Spinal cord (tissue), 10 donors: Measurements from ENCODE around the gene PPP1R9B. TPM values are rescaled to one million over a fixed set of nuclear protein-coding genes. Genes with fewer than 3 reads are reported as not detected.

Source experiments
- DNase-seq, 6 donors: peaks; one replicate each; pipeline versions ENCODE4 v3.0.0 to v3.0.0-alpha.2; 2013 to 2015; ENCODE audit warnings: low spot score in 6 of 6, low read depth in 4 of 6
- H3K27ac ChIP-seq: one replicate; pipeline ENCODE4 v1.5.1; 2013; ENCODE audit warnings: low read depth, low read length, control low read depth
- H3K27me3 ChIP-seq: one replicate; pipeline ENCODE4 v1.6.1; 2013; ENCODE audit warnings: low read length; ENCODE audit not compliant: control insufficient read depth, insufficient read depth
- H3K36me3 ChIP-seq: one replicate; pipeline ENCODE4 v1.6.1; 2013; ENCODE audit warnings: low read length; ENCODE audit not compliant: control insufficient read depth, insufficient read depth
- H3K4me1 ChIP-seq: one replicate; pipeline ENCODE4 v1.6.1; 2013; ENCODE audit warnings: low read length; ENCODE audit not compliant: control insufficient read depth, insufficient read depth
- H3K4me3 ChIP-seq: one replicate; pipeline ENCODE4 v1.5.1; 2013; ENCODE audit warnings: low read depth, low read length, control low read depth
- H3K9me3 ChIP-seq: one replicate; pipeline ENCODE4 v1.6.1; 2013; ENCODE audit warnings: low read length; ENCODE audit not compliant: control insufficient read depth, insufficient read depth
- WGBS: methylation state at CpG from one replicate; pipeline ENCODE4 v1.1.5; 2013; ENCODE audit warnings: missing lambda C conversion rate; ENCODE audit not compliant: insufficient coverage; 5-methylcytosine and 5-hydroxymethylcytosine counted together
- polyA plus RNA-seq, 2 donors: library from polyadenylated mRNA; unstranded; fragments of 120-200 nt; gene quantifications; one replicate each; pipeline ENCODE4 v1.2.1, GENCODE V29; 2013; ENCODE audit not compliant: insufficient read length in 2 of 2
- total RNA-seq, 2 donors: library from RNA; depleted of rRNA in 1 of 2; stranded (reverse); fragments of 120-200 nt in 1 of 2; fragments of >200 nt in 1 of 2; gene quantifications; one replicate each; pipeline versions ENCODE4 v1.2.3 to v1.2.4, GENCODE V29; 2013 to 2014
- donor health status: healthy.

Gene PPP1R9B
- total and polyA plus RNA-seq, 4 donors = 23.7 to 102 (median 71.2) TPM

- H3K27me3 ChIP-seq = no peaks in the 10 kb centered on the region
- no peaks in the 10 kb centered on the region for H3K9me3 ChIP-seq
- H3K27ac ChIP-seq = peak overlapping the region; percentile 57
- peaks cover 67% of the 10 kb centered on the region for H3K4me1 ChIP-seq
- DNase-seq = no peak
- 72% methylated on average over 6 of the region's 6 CpGs for WGBS
- no peak overlapping the region for H3K4me3 ChIP-seq
- H3K36me3 ChIP-seq = peaks cover 86% of the 10 kb centered on the region
These were observed 6.1 kb downstream of the PPP1R9B start for GRCh38 chr17:50144355-50144754.

DNA sequence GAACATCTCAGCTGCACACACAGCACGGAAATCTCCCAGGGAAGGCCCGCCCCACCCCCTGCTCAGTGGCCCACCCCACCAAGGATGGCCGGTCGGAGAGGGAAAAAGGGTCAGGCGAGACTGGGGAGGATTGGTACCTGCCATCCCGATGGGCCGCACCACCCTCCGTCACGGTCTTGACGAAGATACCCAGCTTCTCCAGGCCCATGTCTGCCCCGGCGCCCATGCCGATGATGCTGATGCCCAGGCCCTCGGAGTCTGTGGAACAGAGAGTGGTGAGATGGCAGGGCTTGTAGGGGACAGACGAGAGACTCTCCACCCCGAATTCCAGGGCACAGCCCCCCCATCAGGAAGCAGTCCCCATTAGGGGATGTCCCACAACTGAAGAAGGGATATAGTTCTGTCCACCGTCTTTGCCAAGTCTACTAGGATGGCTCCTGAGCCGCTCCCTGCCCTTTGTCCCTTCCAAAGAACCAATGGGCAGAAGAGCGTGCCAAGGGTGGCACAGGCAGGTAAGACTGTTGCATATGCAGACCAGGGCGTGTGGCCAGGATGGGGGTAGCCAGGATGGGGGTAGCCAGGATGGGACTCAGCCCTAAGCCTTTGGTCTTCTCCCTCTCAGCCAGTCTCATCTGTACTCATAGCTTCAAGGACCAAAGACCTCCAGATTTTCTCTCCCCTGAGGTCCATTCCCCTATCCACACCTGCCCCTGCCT, 6.9 kb downstream of the PPP1R9B start:
- H3K4me1 ChIP-seq = peaks cover 61% of the 10 kb centered on the region
- no peak overlapping the region for H3K27ac ChIP-seq
- 74% methylated on average over 4 of the region's 20 CpGs for WGBS
- no peak for DNase-seq
- no peaks in the 10 kb centered on the region for H3K27me3 ChIP-seq
- peaks cover 91% of the 10 kb centered on the region for H3K36me3 ChIP-seq
- H3K9me3 ChIP-seq = no peaks in the 10 kb centered on the region
- no peak overlapping the region for H3K4me3 ChIP-seq

GRCh38 chr17:50141745-50142110, 8.7 kb downstream of the PPP1R9B start:
- no peak for DNase-seq
- no peak overlapping the region for H3K27ac ChIP-seq
- WGBS = 79% methylated on average over 6 of the region's 8 CpGs
- no peaks in the 10 kb centered on the region for H3K9me3 ChIP-seq
- no peak overlapping the region for H3K4me3 ChIP-seq
- H3K36me3 ChIP-seq = peaks cover 99% of the 10 kb centered on the region
- peaks cover 43% of the 10 kb centered on the region for H3K4me1 ChIP-seq
- no peaks in the 10 kb centered on the region for H3K27me3 ChIP-seq

GRCh38 chr17:50141026-50141744, 9.3 kb downstream of the PPP1R9B start:
- H3K4me1 ChIP-seq = peaks cover 37% of the 10 kb centered on the region
- no peak overlapping the region for H3K27ac ChIP-seq
- 86% methylated on average over 9 of the region's 16 CpGs for WGBS
- no peak for DNase-seq
- H3K4me3 ChIP-seq = no peak overlapping the region
- H3K27me3 ChIP-seq = no peaks in the 10 kb centered on the region
- peaks cover 100% of the 10 kb centered on the region for H3K36me3 ChIP-seq
- H3K9me3 ChIP-seq = no peaks in the 10 kb centered on the region

GRCh38 chr17:50139950-50140885, 10.3 kb downstream of the PPP1R9B start:
- H3K9me3 ChIP-seq = no peaks in the 10 kb centered on the region
- no peaks in the 10 kb centered on the region for H3K27me3 ChIP-seq
- peaks cover 27% of the 10 kb centered on the region for H3K4me1 ChIP-seq
- no peak overlapping the region for H3K4me3 ChIP-seq
- WGBS = 28% methylated on average over 9 of the region's 19 CpGs
- peaks cover 100% of the 10 kb centered on the region for H3K36me3 ChIP-seq
- H3K27ac ChIP-seq = no peak overlapping the region
- peak in 2 of 6 donors; percentile 75 to 82 for DNase-seq

DNA sequence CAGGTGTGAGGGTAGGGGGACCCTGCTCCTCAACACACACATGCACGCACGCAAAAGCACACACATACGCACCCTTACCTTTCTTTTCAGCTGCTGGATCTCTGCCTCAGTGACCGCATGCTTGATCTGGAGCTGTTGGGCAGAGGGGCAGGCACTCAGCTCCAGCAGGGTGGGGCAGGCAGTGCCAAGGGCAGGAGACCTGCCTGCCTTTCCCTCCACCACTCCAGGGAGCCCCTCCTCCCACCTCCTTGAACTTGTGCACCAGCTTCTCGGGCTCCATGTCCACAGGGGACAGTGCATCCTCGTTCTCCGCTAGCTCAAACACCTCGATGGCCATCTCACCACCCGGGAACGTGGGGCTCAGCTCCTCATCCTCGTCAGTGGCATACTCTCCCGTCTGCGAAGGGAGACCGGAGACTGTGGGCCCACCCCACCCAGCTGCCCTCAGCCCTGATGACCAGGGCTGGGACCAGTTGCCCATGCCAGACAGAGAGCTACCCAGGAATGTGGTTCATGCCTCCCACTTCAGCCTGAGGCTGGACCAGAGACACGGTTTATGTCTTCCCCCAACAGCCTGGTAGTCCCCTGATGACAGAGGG, 11.2 kb downstream of the PPP1R9B start:
- Histone ChIP-seq H3K27ac (no peak overlapping the region), H3K9me3 (no peaks in the 10 kb centered on the region), H3K36me3 (peaks cover 99% of the 10 kb centered on the region), H3K4me3 (no peak overlapping the region), H3K27me3 (no peaks in the 10 kb centered on the region), H3K4me1 (peaks cover 18% of the 10 kb centered on the region)
- WGBS = 91% methylated on average over 15 of the region's 15 CpGs
- no peak for DNase-seq

GRCh38 chr17:50137042-50137441, 13.4 kb downstream of the PPP1R9B start:
- H3K4me1 ChIP-seq = peaks cover 10% of the 10 kb centered on the region
- no peaks in the 10 kb centered on the region for H3K9me3 ChIP-seq
- WGBS = 94% methylated on average over 4 of the region's 4 CpGs
- peaks cover 96% of the 10 kb centered on the region for H3K36me3 ChIP-seq
- H3K27ac ChIP-seq = no peak overlapping the region
- H3K27me3 ChIP-seq = no peaks in the 10 kb centered on the region
- no peak overlapping the region for H3K4me3 ChIP-seq
- no peak for DNase-seq

DNA sequence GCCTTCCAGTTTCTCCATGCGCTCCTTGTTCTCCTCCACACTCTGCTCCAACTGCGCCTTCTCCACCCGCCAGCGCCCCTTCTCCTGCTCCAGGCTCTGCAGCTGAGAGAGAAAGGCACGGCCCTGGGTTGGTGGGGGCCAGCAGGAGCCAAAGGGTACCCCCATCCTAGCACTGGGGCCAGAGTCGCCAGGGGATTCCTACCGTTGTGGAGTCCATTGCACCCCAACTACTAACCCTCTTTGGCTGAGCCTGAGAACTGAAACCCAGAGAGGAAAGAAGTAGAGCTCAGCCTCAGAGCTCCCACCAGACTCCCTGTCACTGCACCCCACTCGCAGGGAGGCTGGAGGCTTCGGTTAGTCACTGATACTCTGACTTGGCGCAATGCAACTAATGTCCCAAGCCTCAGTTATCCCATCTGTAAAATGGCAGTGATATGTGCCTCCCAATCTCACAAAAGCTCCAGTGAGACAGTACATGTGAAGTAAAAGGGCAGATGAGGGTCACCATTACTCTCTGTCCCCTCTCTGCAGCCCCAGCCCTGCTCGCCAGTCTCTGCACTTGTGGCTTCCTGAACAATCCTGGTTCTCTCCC, 14.3 kb downstream of the PPP1R9B start:
- peaks cover 10% of the 10 kb centered on the region for H3K4me1 ChIP-seq
- no peaks in the 10 kb centered on the region for H3K27me3 ChIP-seq
- 82% methylated on average over 9 of the region's 11 CpGs for WGBS
- no peaks in the 10 kb centered on the region for H3K9me3 ChIP-seq
- H3K27ac ChIP-seq = no peak overlapping the region
- no peak overlapping the region for H3K4me3 ChIP-seq
- no peak for DNase-seq
- H3K36me3 ChIP-seq = peaks cover 87% of the 10 kb centered on the region
